Measurements from ENCODE around the gene DNAAF9. TPM values are rescaled to one million over a fixed set of nuclear protein-coding genes. Genes with fewer than 3 reads are reported as not detected.

DNAAF9 gene
- total and polyA plus RNA-seq, 2 of the 8 experiments (the other 6 are each of a cell fraction or from before 2014, with no cell fraction given) = 2.6 to 5.7 TPM

DNA sequence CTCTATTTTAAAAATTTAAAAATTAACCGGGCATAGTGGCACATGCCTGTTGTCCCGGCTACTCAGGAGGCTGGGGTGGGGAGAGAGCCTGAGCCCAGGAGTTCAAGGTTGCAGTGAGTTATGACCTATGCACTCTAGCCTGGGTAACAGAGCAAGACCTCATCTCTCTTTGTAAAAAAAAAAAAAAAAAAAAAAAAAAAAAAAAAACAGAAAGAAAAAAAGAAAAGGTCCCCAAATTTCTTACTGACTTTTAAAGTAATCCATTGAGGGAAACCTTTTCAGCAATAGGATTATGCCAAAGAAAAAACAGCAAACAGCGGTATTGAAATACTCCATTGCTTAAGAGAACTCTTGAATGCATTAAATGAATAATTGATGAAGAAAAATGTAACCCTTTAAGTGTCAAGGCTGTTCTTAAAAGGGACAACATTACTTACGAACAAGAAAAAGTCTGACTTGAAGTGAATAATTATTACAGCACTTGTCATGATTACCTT is 6.0 kb upstream of the DNAAF9 start:
- no peak overlapping the region for H2BK5ac ChIP-seq (ENCODE audit: low read depth, low read length)
- no peak overlapping the region for H3K18ac ChIP-seq (ENCODE audit: extremely low read depth, low read length)
- H4K8ac ChIP-seq (ENCODE audit: extremely low read depth, insufficient read depth, low read length) = no peak overlapping the region
- H2AK5ac ChIP-seq (ENCODE audit: low read depth, low read length) = no peak overlapping the region
- H2BK12ac ChIP-seq (ENCODE audit: low read depth, low read length) = no peak overlapping the region
- H2BK20ac ChIP-seq (ENCODE audit: low read length) = no peak overlapping the region
- ChIA-PET CTCF (ENCODE audit: partially characterized antibody) (interaction anchor here (0.8 kb wide), 1 partner anchor 14 kb away, joined by 3 read pairs; no protein-coding TSS in a partner anchor), POLR2A (ENCODE audit: partially characterized antibody) (no interaction called here)
- no peak overlapping the region for H3K9ac ChIP-seq (replicated peaks in 1 of 4; ENCODE audit: extremely low read depth in 1 of 4, low read depth in 3 of 4, low read length in 3 of 4)
- H3K27ac ChIP-seq (ENCODE audit: low read depth, low read length) = no peak overlapping the region
- H3K4ac ChIP-seq (replicated peaks; ENCODE audit: insufficient read length, low read depth, low read length) = no peak overlapping the region
- no peaks in the 10 kb centered on the region for H3K79me1 ChIP-seq (ENCODE audit: low read depth, low read length)
- FAIRE-seq (no peak), DNase-seq (ENCODE audit: low read depth in 1 of 2, low spot score in 2 of 2) (no peak)
- no peak overlapping the region for H3K14ac ChIP-seq (ENCODE audit: insufficient read length)
- no peaks in the 10 kb centered on the region; a peak in 1 of 7 replicates for H3K27me3 ChIP-seq (replicated peaks in 1 of 4; ENCODE audit: control insufficient read depth in 3 of 4, extremely low read depth in 1 of 4, insufficient read depth in 3 of 4, low read length in 3 of 4)
- H4K5ac ChIP-seq (ENCODE audit: insufficient read length, low read depth, low read length) = no peak overlapping the region
- no peak overlapping the region for H3K4me3 ChIP-seq (ENCODE audit: extremely low read depth in 1 of 4, insufficient read depth in 2 of 4, low read depth in 3 of 4, low read length in 4 of 4)
- H3K4me1 ChIP-seq (replicated peaks in 1 of 4; ENCODE audit: control insufficient read depth in 3 of 4, insufficient read depth in 4 of 4, low read length in 3 of 4) = no peaks in the 10 kb centered on the region; a peak in 1 of 7 replicates
- TF ChIP-seq TAF1 (IDR thresholded peaks at IDR 0.05; ENCODE audit: low read depth, low read length) (no peak), BCL11A (IDR thresholded peaks at IDR 0.05; ENCODE audit: low read depth in 2 of 2, low read length in 2 of 2) (no peak), BRCA1 (IDR thresholded peaks at IDR 0.05; ENCODE audit: low read depth, low read length) (no peak), POLR2AphosphoS5 (IDR thresholded peaks at IDR 0.05; ENCODE audit: low read depth, low read length) (no peak)
- no peak overlapping the region for H3K4me2 ChIP-seq (ENCODE audit: insufficient read depth in 1 of 2, low read depth in 2 of 2, low read length in 2 of 2)
- no peak overlapping the region for H2BK15ac ChIP-seq (ENCODE audit: low read length)
- no peak overlapping the region for H3K56ac ChIP-seq (replicated peaks; ENCODE audit: insufficient read length, low read depth, low read length)
- peaks cover 1% of the 10 kb centered on the region; the same call in 1 of the 2 replicates for H3K23me2 ChIP-seq (ENCODE audit: low read depth, low read length)
- no peak overlapping the region for H2AFZ ChIP-seq (ENCODE audit: low read length)
- no peaks in the 10 kb centered on the region for H3K36me3 ChIP-seq (ENCODE audit: control insufficient read depth in 2 of 4, insufficient read depth in 4 of 4, low read length in 3 of 4)
- H4K91ac ChIP-seq (replicated peaks; ENCODE audit: insufficient read length, low read length) = no peak overlapping the region
- H4K20me1 ChIP-seq (replicated peaks in 1 of 2; ENCODE audit: control insufficient read depth in 1 of 2, insufficient read depth in 2 of 2, low read length in 2 of 2) = no peaks in the 10 kb centered on the region
- 83% methylated on average over 4 of the region's 4 CpGs; no CpG with 5 or more reads in 1 of the 2 experiments for WGBS, 2 experiments (ENCODE audit: extremely low coverage in 1 of 2, insufficient coverage in 1 of 2, insufficient read length in 1 of 2, insufficient replicate concordance in 2 of 2, low coverage in 1 of 2, low lambda C conversion rate in 2 of 2, missing lambda C conversion rate in 1 of 2)
- no peaks in the 10 kb centered on the region for H3K79me2 ChIP-seq (ENCODE audit: control insufficient read depth in 1 of 2, insufficient read depth in 2 of 2, low read length in 2 of 2)
- peaks cover 4 to 7% of the 10 kb centered on the region in 2 experiments; a peak in 3 of 4 replicates for H3K9me3 ChIP-seq (ENCODE audit: insufficient read depth in 2 of 2, low read depth in 1 of 2, low read length in 1 of 2)
- no peak overlapping the region for H3K23ac ChIP-seq (ENCODE audit: insufficient read length)
- H2BK120ac ChIP-seq (replicated peaks; ENCODE audit: low read depth, low read length) = no peak overlapping the region
